Measurements from ENCODE around the gene SIRT7. TPM values are rescaled to one million over a fixed set of nuclear protein-coding genes. Genes with fewer than 3 reads are reported as not detected.
A peak's percentile ranks its signal among the peaks of the same experiment; 100 is the strongest.

Gene SIRT7
- polyA plus RNA-seq, 1 donor from 2014 or later, result 44.5 TPM

DNA sequence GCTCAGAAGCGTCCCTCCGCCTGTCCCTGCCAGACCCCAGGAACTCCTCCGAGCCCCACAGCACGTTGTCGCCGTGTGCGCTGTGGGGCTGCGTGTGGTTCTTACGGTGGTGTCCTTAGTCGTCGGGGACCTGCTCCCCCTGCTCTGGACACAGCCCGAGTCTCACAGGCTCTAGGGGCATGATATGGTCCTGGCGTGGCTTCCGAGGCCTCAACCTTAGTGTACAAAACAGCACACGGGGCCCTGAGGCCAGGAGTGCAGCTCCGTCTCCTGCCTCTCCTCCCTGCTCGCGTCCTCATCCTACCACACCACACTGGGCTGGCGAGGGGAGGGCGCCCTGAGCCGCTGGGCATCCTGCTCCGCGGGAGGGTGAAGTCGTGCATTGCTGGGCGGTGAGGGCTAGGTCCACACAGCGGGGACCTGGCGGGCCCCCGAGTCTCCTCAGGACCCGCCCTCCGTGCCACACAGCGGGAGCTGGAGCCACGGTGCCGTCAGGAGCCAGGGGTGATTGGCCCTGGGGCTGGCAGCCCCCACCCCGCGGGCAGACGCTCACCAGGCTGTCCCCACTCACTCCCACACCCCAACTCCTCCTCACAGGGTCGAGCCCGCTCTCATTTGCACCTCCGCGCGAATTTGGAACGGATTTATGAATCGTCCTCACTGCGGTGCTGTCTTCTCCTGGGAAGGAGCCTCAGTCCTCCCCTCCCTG, 10.7 kb upstream of the SIRT7 start:
- Histone ChIP-seq H3K27ac (ENCODE audit: low read length) (no peak overlapping the region), H4K20me1 (ENCODE audit: insufficient read depth) (no peaks in the 10 kb centered on the region), H3F3A (ENCODE audit: insufficient read depth, low read length, poor library complexity, severe bottlenecking) (no peaks in the 10 kb centered on the region), H3K9ac (ENCODE audit: low read length) (peak overlapping the region; percentile 54), H2AFZ (ENCODE audit: low read depth, low read length) (no peak overlapping the region), H3K4me3 (ENCODE audit: low read length) (peak overlapping the region; percentile 66), H3K79me2 (replicated peaks; ENCODE audit: insufficient read depth, low read length) (peaks cover 23% of the 10 kb centered on the region), H3K9me2 (ENCODE audit: insufficient read depth, low read length) (no peaks in the 10 kb centered on the region), H3K9me3 (ENCODE audit: low read length) (no peaks in the 10 kb centered on the region), H3K27me3 (ENCODE audit: insufficient read depth, low read depth, low read length) (no peaks in the 10 kb centered on the region), H3K36me3 (ENCODE audit: insufficient read depth, low read length) (no peaks in the 10 kb centered on the region), H3K4me2 (ENCODE audit: low read length) (peak overlapping the region; percentile 14)
- TF ChIP-seq, protein P1, sequence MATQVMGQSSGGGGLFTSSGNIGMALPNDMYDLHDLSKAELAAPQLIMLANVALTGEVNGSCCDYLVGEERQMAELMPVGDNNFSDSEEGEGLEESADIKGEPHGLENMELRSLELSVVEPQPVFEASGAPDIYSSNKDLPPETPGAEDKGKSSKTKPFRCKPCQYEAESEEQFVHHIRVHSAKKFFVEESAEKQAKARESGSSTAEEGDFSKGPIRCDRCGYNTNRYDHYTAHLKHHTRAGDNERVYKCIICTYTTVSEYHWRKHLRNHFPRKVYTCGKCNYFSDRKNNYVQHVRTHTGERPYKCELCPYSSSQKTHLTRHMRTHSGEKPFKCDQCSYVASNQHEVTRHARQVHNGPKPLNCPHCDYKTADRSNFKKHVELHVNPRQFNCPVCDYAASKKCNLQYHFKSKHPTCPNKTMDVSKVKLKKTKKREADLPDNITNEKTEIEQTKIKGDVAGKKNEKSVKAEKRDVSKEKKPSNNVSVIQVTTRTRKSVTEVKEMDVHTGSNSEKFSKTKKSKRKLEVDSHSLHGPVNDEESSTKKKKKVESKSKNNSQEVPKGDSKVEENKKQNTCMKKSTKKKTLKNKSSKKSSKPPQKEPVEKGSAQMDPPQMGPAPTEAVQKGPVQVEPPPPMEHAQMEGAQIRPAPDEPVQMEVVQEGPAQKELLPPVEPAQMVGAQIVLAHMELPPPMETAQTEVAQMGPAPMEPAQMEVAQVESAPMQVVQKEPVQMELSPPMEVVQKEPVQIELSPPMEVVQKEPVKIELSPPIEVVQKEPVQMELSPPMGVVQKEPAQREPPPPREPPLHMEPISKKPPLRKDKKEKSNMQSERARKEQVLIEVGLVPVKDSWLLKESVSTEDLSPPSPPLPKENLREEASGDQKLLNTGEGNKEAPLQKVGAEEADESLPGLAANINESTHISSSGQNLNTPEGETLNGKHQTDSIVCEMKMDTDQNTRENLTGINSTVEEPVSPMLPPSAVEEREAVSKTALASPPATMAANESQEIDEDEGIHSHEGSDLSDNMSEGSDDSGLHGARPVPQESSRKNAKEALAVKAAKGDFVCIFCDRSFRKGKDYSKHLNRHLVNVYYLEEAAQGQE (IDR thresholded peaks at IDR 0.05; ENCODE audit: borderline replicate concordance), result no peak
- TF ChIP-seq RAD21 (conservative IDR thresholded peaks at IDR 0.05), result no peak
- TF ChIP-seq EZH2 (IDR thresholded peaks at IDR 0.05; ENCODE audit: borderline replicate concordance, insufficient read depth, low read length, poor library complexity, severe bottlenecking), result no peak
- TF ChIP-seq SMC3 (conservative IDR thresholded peaks at IDR 0.05; ENCODE audit: poor library complexity), result no peak
- TF ChIP-seq POLR2AphosphoS5 (IDR thresholded peaks at IDR 0.05), result no peak
- TF ChIP-seq TAF1 (IDR thresholded peaks at IDR 0.05; ENCODE audit: low read depth), result no peak
- TF ChIP-seq, protein P2, sequence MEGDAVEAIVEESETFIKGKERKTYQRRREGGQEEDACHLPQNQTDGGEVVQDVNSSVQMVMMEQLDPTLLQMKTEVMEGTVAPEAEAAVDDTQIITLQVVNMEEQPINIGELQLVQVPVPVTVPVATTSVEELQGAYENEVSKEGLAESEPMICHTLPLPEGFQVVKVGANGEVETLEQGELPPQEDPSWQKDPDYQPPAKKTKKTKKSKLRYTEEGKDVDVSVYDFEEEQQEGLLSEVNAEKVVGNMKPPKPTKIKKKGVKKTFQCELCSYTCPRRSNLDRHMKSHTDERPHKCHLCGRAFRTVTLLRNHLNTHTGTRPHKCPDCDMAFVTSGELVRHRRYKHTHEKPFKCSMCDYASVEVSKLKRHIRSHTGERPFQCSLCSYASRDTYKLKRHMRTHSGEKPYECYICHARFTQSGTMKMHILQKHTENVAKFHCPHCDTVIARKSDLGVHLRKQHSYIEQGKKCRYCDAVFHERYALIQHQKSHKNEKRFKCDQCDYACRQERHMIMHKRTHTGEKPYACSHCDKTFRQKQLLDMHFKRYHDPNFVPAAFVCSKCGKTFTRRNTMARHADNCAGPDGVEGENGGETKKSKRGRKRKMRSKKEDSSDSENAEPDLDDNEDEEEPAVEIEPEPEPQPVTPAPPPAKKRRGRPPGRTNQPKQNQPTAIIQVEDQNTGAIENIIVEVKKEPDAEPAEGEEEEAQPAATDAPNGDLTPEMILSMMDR (IDR thresholded peaks at IDR 0.05; ENCODE audit: poor library complexity, severe bottlenecking), result no peak
- TF ChIP-seq EP300 (conservative IDR thresholded peaks at IDR 0.05; ENCODE audit: poor library complexity, severe bottlenecking), result no peak
- no peak for TF ChIP-seq MXI1 (conservative IDR thresholded peaks at IDR 0.05; ENCODE audit: poor library complexity, severe bottlenecking)

DNA sequence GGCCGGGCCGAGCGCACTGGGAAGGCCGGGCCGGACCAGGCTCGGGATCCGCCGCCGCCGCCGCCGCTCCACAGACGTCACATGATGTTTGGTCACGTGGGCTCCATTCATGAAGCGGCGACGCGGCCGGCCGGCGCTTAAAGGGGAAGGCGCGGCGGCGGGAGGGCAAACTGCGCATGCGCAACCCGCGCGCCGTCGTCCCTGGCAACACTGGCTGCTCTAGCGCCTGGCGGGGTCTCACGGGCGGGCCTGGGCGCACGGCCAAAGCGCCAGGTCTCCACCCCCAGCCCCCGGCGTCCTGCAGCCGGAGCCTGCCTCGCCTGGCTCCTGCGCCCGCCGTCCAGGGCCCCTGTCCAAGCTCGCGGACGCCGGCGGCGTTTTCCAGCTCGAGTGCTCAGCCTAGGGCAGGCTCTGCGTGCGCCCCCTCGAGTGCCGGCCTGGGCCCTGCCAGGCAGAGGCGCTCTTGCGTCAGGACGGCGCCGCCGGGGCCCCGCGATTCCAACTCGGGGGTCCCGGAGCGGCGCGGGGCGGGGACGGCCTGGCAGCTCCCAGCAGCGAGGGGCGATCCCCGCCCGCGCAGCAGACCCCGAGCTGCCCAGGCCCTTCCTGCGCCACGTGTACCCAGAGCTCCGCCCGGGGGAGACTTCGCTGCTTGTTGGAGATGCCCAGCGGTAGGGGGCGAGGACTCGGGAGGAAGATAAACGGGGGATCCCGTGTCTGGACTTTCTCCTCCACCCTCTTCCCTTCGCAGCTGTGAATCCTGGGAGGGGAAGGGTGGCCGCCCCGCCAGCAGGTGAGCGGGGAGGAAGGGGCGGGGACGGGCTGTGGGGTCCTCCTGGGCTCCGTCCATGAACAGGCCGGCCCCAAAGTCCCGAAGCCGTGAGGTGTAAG, 9.9 kb upstream of the SIRT7 start, which contains the start of gene MAFG:
Gene MAFG, minus strand, starts transcription at position 83 of the 891 bp plus-strand sequence. CDS start 4,550 bp downstream, outside the sequence.
- Histone ChIP-seq H3K36me3 (ENCODE audit: insufficient read depth, low read length) (no peaks in the 10 kb centered on the region), H3K9me3 (ENCODE audit: low read length) (no peaks in the 10 kb centered on the region), H3K9ac (ENCODE audit: low read length) (peak within 1 kb of the TSS; percentile 68), H3K27me3 (ENCODE audit: insufficient read depth, low read depth, low read length) (no peaks in the 10 kb centered on the region), H2AFZ (ENCODE audit: low read depth, low read length) (no peak within 1 kb of the TSS), H3F3A (ENCODE audit: insufficient read depth, low read length, poor library complexity, severe bottlenecking) (no peaks in the 10 kb centered on the region), H3K4me3 (ENCODE audit: low read length) (peak within 1 kb of the TSS; percentile 72), H3K27ac (ENCODE audit: low read length) (no peak within 1 kb of the TSS), H3K79me2 (replicated peaks; ENCODE audit: insufficient read depth, low read length) (peaks cover 23% of the 10 kb centered on the region), H3K4me2 (ENCODE audit: low read length) (peak within 1 kb of the TSS; percentile 73), H3K9me2 (ENCODE audit: insufficient read depth, low read length) (no peaks in the 10 kb centered on the region), H4K20me1 (ENCODE audit: insufficient read depth) (no peaks in the 10 kb centered on the region)
- TF ChIP-seq TAF1 (IDR thresholded peaks at IDR 0.05; ENCODE audit: low read depth) (no peak), SMC3 (conservative IDR thresholded peaks at IDR 0.05; ENCODE audit: poor library complexity) (peak; percentile 73), EZH2 (IDR thresholded peaks at IDR 0.05; ENCODE audit: borderline replicate concordance, insufficient read depth, low read length, poor library complexity, severe bottlenecking) (no peak), MXI1 (conservative IDR thresholded peaks at IDR 0.05; ENCODE audit: poor library complexity, severe bottlenecking) (peak; percentile 91), RAD21 (conservative IDR thresholded peaks at IDR 0.05) (peak; percentile 67), EP300 (conservative IDR thresholded peaks at IDR 0.05; ENCODE audit: poor library complexity, severe bottlenecking) (no peak), POLR2AphosphoS5 (IDR thresholded peaks at IDR 0.05) (peak; percentile 83)
- TF ChIP-seq, protein P2 (IDR thresholded peaks at IDR 0.05; ENCODE audit: poor library complexity, severe bottlenecking), result peak; percentile 94
- TF ChIP-seq, protein P1 (IDR thresholded peaks at IDR 0.05; ENCODE audit: borderline replicate concordance), result no peak
